A204.1 (cell line): ENCODE measurements around the gene CADPS.

Experiments
- FAIRE-seq: peaks from 2 replicates; lab custom pipeline; 2012; peaks lifted over from hg19 to GRCh38; lab: Jason Lieb, UNC

CADPS gene

GRCh38 chr3:62496503-62496902, 378.7 kb downstream of the CADPS start:
- FAIRE-seq: no peak

- FAIRE-seq: no peak
Observed at GRCh38 chr3:62493109-62493801, 382.0 kb downstream of the CADPS start.

- no peak for FAIRE-seq
Observed at GRCh38 chr3:62482961-62483360, 392.3 kb downstream of the CADPS start.

- no peak for FAIRE-seq
Observed at GRCh38 chr3:62481962-62482361, 393.3 kb downstream of the CADPS start.

DNA sequence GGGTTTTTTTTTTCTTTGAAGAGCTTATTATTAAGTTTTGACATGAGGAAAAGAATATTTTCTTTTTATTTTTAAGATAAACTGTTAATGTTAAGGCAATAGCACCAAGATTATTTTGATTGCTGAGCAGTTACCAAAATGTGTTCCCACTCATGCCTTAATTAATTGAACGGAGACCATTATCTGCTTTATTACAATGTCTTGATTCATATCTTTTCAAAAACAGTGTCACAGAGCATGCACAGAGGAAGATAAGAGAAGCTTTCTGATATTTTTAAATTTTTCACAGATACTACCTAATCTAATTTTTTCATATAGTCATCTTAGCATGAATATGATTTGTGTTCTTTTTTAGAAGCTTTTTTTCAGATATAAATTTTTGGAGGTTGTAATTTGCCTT, 395.2 kb downstream of the CADPS start:
- FAIRE-seq: no peak

DNA sequence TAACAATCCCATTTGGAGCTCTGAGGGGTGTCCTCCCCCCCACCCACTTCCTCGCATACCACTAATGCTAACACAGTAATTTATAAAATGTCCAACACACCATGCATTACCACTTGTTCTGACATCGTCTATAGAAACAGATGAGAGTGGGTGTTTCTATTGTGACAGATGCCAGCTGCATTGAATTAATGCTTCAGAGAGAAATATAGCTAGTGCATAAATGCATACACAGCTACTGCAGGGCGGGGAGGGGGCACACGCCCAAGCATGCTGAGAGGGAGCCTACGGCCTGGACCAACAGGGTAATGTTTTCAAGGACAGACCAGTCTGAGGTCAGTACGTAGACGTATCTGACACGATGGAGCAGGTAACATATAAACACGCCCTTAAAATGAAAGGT, 395.9 kb downstream of the CADPS start:
- FAIRE-seq: no peak

GRCh38 chr3:62475306-62475705, 399.9 kb downstream of the CADPS start:
- FAIRE-seq: no peak

GRCh38 chr3:62467966-62468722, 407.1 kb downstream of the CADPS start:
- FAIRE-seq: no peak

DNA sequence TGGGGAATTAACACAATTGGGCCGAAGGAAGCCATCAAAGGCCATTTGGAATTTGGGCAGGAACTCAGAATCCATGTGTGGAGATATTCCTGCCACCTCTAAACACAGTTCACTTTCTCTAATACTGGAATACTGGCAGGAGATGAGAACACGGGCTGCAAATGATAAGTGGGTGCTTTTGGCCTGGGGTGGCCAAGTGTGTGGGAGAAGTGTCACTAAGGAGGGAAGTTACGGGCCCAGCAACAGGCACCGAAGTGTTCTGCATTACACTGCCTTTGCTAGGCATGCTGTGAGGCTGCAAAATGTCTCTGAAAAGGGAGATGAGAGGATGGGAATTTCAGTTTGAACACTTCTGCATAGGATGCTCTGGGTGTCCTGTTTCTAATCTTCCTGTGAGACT, 412.4 kb downstream of the CADPS start:
- no peak for FAIRE-seq

DNA sequence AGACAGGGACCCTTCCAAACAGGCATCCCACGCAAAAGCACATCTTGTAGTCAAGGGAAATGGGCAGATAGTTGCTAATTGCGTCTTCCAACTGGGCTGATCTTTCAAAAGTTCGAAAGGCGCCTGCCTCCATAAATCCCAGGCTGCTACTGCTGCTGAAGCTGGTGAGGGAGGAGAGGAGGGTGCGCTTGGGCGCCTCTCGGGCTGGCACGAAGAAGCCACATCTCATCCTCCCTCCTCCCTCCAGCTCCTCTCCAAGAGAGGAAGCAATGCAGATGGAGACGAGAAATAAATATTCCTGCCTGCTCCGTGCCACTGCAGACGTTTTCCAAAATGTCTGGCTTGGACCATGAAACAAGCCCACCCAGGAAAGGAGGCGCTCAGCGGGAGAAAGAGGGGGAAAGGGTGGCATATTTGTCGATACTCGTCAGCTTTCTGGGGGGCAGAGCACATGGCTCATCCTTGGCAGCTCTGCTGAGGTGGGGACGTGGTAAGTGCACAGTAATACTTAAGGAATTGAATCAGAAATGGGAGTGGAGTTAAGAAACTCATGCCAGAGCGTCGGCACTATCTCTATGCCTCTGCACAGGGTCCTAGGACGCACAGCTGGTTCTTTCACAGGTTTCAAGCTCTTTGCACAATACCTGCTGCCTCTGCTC, 413.0 kb downstream of the CADPS start:
- no peak for FAIRE-seq

GRCh38 chr3:62454916-62455315, 420.3 kb downstream of the CADPS start:
- no peak for FAIRE-seq

GRCh38 chr3:62453448-62453847, 421.8 kb downstream of the CADPS start:
- FAIRE-seq: no peak

GRCh38 chr3:62451211-62451887, 423.9 kb downstream of the CADPS start:
- no peak for FAIRE-seq

GRCh38 chr3:62446337-62446940, 428.8 kb downstream of the CADPS start:
- no peak for FAIRE-seq

DNA sequence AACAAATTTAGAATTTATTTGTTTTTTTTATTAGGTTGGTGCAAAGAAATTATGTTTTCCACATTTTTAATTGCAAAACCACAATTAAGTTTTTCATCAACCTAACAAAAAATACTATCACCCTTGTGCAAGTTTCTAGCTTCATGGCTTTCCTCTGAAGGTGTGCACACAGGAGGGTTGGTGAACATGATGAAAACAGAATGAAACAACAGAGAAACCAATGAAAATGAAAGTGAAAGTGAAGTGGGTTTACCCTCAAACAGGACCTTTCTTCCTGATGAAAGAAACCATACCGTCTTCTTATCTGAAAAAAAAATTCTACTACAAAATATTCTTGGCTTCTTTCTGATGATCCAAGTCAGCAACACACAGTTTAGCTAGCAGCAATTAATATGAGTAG, 429.9 kb downstream of the CADPS start:
- peak; percentile 6 for FAIRE-seq

GRCh38 chr3:62439978-62440377, 435.2 kb downstream of the CADPS start:
- FAIRE-seq: no peak

GRCh38 chr3:62439176-62439813, 435.9 kb downstream of the CADPS start:
- no peak for FAIRE-seq

- FAIRE-seq: no peak
Observed at GRCh38 chr3:62436785-62437184, 438.4 kb downstream of the CADPS start.

DNA sequence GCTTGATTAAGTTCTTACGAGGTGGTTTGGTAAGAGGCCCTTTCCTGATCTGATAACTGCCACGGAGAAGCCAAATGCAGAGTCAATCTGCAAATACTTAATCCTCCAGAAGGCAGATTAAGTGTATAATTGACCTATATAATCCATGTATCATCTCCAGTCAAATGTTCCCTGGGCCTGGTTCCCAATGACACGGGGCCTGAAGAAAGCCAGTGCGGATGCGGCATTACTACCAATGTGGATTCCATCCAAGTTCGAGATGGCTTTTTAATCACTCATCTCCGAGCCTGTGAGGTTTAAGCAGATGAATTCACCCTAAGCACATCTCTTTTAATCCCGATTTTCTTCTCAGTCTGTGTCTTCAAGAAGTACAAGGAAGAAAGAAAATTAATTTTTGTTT, 441.8 kb downstream of the CADPS start:
- FAIRE-seq: no peak

GRCh38 chr3:62421207-62421606, 454.0 kb downstream of the CADPS start:
- FAIRE-seq: no peak

- no peak for FAIRE-seq
Observed at GRCh38 chr3:62416144-62416543, 459.1 kb downstream of the CADPS start.

DNA sequence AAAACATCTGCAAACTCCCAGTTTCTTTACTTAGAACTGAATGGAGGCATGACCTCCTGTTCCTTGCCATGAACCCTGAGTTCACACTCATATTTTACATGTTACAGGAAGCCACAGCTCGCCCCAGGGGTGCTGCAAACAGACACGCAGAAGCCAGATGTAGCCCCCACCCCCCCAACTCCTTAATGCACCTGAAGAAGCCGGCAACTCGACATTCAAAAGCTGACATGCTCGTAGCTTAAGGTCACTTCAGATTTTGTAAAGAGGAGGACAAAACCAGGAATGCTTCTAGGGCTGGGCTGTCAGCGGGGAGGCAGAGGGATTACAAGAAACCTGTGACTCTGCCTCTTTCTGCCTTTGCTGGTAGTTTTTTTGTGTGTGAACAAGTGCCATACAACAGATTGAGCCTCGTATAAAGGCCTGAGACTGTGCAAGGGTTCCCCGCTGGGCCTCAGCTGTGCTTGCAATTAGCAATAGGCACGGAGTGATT, 459.9 kb downstream of the CADPS start:
- FAIRE-seq: no peak
